Tibial nerve (tissue), 4 donors: ENCODE data around the gene LKAAEAR1.

Experiments used
- EP300 ChIP-seq, 2 donors: sonication (generic); formaldehyde crosslinking; IDR thresholded peaks; one replicate each; pipeline ENCODE4 v1.6.1; 2017; ENCODE audit warnings: antibody characterized with exemption in 2 of 2, mild to moderate bottlenecking in 1 of 2
- POLR2A ChIP-seq, 2 donors: fragments of 450-650 bp; IDR thresholded peaks; one replicate each; pipeline ENCODE4 v1.6.1; 2017; ENCODE audit warnings: antibody characterized with exemption in 2 of 2, mild to moderate bottlenecking in 2 of 2, moderate library complexity in 2 of 2
- TF ChIP-seq, protein P1 (sequence below), 5 experiments: fragments of 200-600 bp in 3 of 5; fragments of 450-650 bp in 2 of 5; sonication (generic) in 3 of 5; IDR thresholded peaks; one replicate each; pipeline ENCODE4 v1.5.1; 2016 to 2019; ENCODE audit warnings: antibody characterized with exemption in 5 of 5, mild to moderate bottlenecking in 3 of 5, moderate library complexity in 2 of 5

GRCh38 chr20:64109831-64110391 is 25.7 kb upstream of the LKAAEAR1 start:
- TF ChIP-seq, protein P1, sequence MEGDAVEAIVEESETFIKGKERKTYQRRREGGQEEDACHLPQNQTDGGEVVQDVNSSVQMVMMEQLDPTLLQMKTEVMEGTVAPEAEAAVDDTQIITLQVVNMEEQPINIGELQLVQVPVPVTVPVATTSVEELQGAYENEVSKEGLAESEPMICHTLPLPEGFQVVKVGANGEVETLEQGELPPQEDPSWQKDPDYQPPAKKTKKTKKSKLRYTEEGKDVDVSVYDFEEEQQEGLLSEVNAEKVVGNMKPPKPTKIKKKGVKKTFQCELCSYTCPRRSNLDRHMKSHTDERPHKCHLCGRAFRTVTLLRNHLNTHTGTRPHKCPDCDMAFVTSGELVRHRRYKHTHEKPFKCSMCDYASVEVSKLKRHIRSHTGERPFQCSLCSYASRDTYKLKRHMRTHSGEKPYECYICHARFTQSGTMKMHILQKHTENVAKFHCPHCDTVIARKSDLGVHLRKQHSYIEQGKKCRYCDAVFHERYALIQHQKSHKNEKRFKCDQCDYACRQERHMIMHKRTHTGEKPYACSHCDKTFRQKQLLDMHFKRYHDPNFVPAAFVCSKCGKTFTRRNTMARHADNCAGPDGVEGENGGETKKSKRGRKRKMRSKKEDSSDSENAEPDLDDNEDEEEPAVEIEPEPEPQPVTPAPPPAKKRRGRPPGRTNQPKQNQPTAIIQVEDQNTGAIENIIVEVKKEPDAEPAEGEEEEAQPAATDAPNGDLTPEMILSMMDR (IDR thresholded peaks at IDR 0.05) = no peak
- no peak for TF ChIP-seq POLR2A (IDR thresholded peaks at IDR 0.05)
- TF ChIP-seq EP300 (IDR thresholded peaks at IDR 0.05) = no peak
